Central memory CD8-positive, alpha-beta T cell (primary cell): ENCODE data around the gene RASA4B.
"Not testable (repeated sequence)": the region's sequence is repeated elsewhere in the genome, so short reads cannot be mapped to it uniquely, and the experiment has no call there.

Source experiments
- ATAC-seq: fragments of 150-1000 bp; cut with Tn5 transposase; replicated peaks from 2 replicates; pipeline ENCODE4 v1.10.0; 2022; ENCODE audit warnings: mild to moderate bottlenecking, moderate FRiP score, moderate number of reproducible peaks; ENCODE audit not compliant: poor library complexity, severe bottlenecking; ENCODE audit errors: extremely low read depth
- DNase-seq, 2 donors: peaks; one replicate each; pipeline ENCODE4 v3.0.0; 2021; ENCODE audit warnings: low spot score in 2 of 2
- H3K27ac Mint-ChIP-seq: one replicate; pipeline ENCODE4 v1.8.0; 2022; ENCODE audit warnings: low read depth, mild to moderate bottlenecking, moderate library complexity, mixed read lengths
- H3K27me3 Mint-ChIP-seq: one replicate; pipeline ENCODE4 v1.8.0; 2022; ENCODE audit warnings: mixed read lengths
- H3K36me3 Mint-ChIP-seq: one replicate; pipeline ENCODE4 v1.8.0; 2022; ENCODE audit warnings: mild to moderate bottlenecking, moderate library complexity, mixed read lengths; ENCODE audit not compliant: insufficient read depth
- H3K4me1 Mint-ChIP-seq: one replicate; pipeline ENCODE4 v1.8.0; 2022; ENCODE audit warnings: mixed read lengths
- H3K4me3 Mint-ChIP-seq: one replicate; pipeline ENCODE4 v1.8.0; 2022; ENCODE audit warnings: mild to moderate bottlenecking, moderate library complexity, mixed read lengths
- H3K9me3 Mint-ChIP-seq: one replicate; pipeline ENCODE4 v1.8.0; 2022; ENCODE audit warnings: mixed read lengths

The RASA4B gene

GRCh38 chr7:102467581-102468477, 49.7 kb downstream of the RASA4B start:
- Mint-ChIP-seq H3K4me3 (no peak overlapping the region), H3K9me3 (no peaks in the 10 kb centered on the region), H3K4me1 (peaks cover 19% of the 10 kb centered on the region), H3K36me3 (peaks cover 31% of the 10 kb centered on the region), H3K27me3 (no peaks in the 10 kb centered on the region), H3K27ac (no peak overlapping the region)
- ATAC-seq (no peak), DNase-seq (no peak)

- DNase-seq, result no peak
- Mint-ChIP-seq H3K9me3 (no peaks in the 10 kb centered on the region), H3K27me3 (no peaks in the 10 kb centered on the region), H3K4me1 (peaks cover 31% of the 10 kb centered on the region), H3K36me3 (peaks cover 26% of the 10 kb centered on the region), H3K4me3 (peak overlapping the region; percentile 85), H3K27ac (peak overlapping the region; percentile 38)
- ATAC-seq, result no peak
These were observed 51.5 kb downstream of the RASA4B start for GRCh38 chr7:102466097-102466496.

DNA sequence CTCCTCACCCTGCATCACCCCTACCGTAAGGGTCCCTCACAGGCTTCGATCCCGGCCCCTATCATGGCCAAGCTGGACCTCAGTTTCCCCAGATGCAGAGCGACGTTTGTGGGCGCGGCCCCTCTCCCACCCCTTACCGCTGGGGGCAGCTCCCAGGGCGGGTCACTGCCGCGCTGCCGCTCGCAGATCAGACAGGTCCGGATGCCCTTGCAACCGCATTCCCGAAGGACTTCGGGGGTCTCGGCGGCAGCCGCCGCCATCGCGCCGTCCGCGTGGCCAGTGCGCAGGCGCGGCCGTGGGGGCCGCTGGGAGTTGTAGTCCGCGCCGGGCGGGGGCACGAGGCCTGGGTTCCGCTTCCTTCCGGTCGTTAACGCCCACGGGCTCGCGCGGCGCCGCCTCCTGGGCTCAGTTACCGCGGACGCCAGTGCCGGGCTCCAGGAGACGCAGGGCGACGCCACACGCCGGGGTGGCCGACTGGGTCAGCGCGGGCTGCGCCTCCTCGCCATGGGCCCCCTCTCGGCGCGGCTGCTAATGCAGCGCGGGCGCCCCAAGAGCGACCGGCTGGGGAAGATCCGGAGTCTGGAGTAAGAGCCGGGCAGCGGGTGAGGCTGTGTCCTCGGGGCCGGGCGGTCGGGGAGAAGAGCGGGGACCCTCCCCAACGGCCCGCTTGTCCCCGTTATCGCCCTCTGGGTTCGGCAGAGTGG, 52.8 kb downstream of the RASA4B start, which contains the start of the genes ALKBH4 and LRWD1:
TSS of gene ALKBH4 (minus strand) at position 287 of the 704 bp plus-strand sequence. CDS start at position 260, 27 bp downstream.
TSS of gene LRWD1 (plus strand) at position 408 of the 704 bp plus-strand sequence. CDS start at position 505, 97 bp downstream.
- Mint-ChIP-seq H3K9me3 (no peaks in the 10 kb centered on the region), H3K27ac (peak within 1 kb of the TSS; percentile 85), H3K4me3 (peak within 1 kb of the TSS; percentile 85), H3K4me1 (peaks cover 37% of the 10 kb centered on the region), H3K27me3 (no peaks in the 10 kb centered on the region), H3K36me3 (peaks cover 27% of the 10 kb centered on the region)
- DNase-seq (peak; percentile 87), ATAC-seq (peak; percentile 96)

DNA sequence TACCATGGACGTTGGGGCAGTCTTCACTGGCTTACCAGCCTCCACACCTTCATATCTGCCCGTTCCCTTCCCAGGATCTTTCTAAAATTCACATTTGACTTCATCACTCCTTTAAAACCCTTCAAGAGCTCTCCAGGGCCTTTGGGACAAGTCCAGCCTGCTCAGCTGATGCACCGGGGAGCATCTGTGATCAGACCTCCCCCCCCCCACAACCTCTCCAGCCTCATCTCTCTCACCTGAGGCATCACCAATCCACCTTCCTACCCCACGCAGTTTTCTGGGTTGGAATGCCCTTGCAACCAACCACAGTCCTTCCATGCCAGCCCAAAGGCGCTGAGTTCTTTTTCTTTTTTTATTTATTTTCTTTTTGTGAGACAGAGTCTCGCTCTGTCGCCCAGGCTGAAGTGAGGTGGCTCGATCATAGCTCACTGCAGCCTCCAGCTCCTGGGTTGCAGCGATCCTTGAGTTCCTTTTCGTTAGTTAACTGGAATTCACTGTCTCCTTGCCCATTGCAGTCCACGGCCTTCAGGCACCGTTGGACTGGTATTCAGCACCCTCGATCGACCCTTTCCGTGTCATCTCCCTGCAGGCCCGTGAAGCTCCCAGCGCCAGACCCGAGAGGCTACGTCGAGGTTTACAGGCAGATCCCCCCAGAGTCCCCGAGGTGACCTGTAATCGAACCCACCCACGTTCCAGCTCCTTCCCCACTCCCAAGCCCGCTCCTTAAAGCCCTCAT, 53.6 kb downstream of the RASA4B start:
- Mint-ChIP-seq H3K27me3 (no peaks in the 10 kb centered on the region), H3K4me1 (peaks cover 37% of the 10 kb centered on the region), H3K9me3 (no peaks in the 10 kb centered on the region), H3K36me3 (peaks cover 30% of the 10 kb centered on the region), H3K27ac (peak overlapping the region; percentile 85), H3K4me3 (peak overlapping the region; percentile 85)
- ATAC-seq (no peak), DNase-seq (no peak)

DNA sequence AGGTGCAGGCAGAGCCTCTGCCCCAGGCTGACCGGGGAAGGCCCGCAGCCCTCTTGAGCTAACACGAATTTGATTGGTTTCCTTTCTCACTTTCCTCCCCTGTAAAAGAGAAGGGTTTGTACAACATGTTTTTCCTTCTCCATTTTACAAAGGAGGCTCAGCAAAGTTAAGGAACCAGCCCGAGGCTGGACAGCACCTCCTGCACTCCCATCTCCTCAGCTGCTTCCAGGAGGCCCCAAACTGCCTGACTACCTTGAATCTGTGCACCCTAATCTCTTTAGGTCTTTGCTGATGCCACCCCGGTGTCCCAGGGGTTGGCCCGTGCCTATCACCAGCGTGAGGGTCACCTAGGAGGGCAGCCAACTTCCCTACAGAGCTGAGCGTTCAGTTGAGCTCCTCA, 57.1 kb downstream of the RASA4B start:
- ATAC-seq, result no peak
- Mint-ChIP-seq H3K27me3 (no peaks in the 10 kb centered on the region), H3K36me3 (peaks cover 27% of the 10 kb centered on the region)

GRCh38 chr7:102459221-102459844, 58.2 kb downstream of the RASA4B start:
- DNase-seq (no peak), ATAC-seq (no peak)
- no peak overlapping the region for H3K27ac Mint-ChIP-seq
- H3K36me3 Mint-ChIP-seq, result peaks cover 23% of the 10 kb centered on the region
- no peaks in the 10 kb centered on the region for H3K9me3 Mint-ChIP-seq
- H3K4me3 Mint-ChIP-seq, result no peak overlapping the region
- no peaks in the 10 kb centered on the region for H3K27me3 Mint-ChIP-seq
- H3K4me1 Mint-ChIP-seq, result peaks cover 25% of the 10 kb centered on the region

More for the DNA sequence above, 57.1 kb downstream of the RASA4B start:
- no peak overlapping the region for H3K27ac Mint-ChIP-seq
- no peak overlapping the region for H3K4me3 Mint-ChIP-seq
- peaks cover 30% of the 10 kb centered on the region for H3K4me1 Mint-ChIP-seq
- H3K9me3 Mint-ChIP-seq, result no peaks in the 10 kb centered on the region
- no peak for DNase-seq

GRCh38 chr7:102457352-102457924, 60.1 kb downstream of the RASA4B start:
- H3K27me3 Mint-ChIP-seq, result no peaks in the 10 kb centered on the region
- H3K4me3 Mint-ChIP-seq, result no peak overlapping the region
- DNase-seq, result no peak
- peaks cover 17% of the 10 kb centered on the region for H3K36me3 Mint-ChIP-seq
- H3K9me3 Mint-ChIP-seq, result no peaks in the 10 kb centered on the region
- H3K4me1 Mint-ChIP-seq, result peaks cover 14% of the 10 kb centered on the region
- no peak for ATAC-seq
- no peak overlapping the region for H3K27ac Mint-ChIP-seq

DNA sequence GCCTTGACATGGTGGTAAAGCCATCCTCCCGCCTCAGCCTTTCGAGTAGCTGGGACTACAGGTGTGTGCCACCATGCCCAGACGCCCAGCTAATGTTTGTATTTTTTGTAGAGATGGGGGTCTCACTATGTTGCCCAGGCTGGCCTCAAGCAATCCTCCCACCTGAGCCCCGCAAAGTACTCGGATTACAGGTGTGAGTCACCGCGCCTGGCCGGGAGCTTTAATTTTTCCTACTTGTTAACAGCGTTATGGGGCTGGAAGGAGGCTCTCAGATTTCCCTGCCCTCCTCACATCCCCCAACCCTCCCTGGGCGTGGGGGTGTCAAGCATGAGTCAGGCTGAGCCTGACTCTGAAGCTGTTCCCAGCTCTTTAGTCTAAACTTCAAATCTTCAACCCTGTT, 61.2 kb downstream of the RASA4B start:
- no peaks in the 10 kb centered on the region for H3K27me3 Mint-ChIP-seq
- DNase-seq, result no peak
- peaks cover 6% of the 10 kb centered on the region for H3K4me1 Mint-ChIP-seq
- no peaks in the 10 kb centered on the region for H3K9me3 Mint-ChIP-seq
- no peak for ATAC-seq
- no peak overlapping the region for H3K4me3 Mint-ChIP-seq
- no peak overlapping the region for H3K27ac Mint-ChIP-seq
- peaks cover 15% of the 10 kb centered on the region for H3K36me3 Mint-ChIP-seq

DNA sequence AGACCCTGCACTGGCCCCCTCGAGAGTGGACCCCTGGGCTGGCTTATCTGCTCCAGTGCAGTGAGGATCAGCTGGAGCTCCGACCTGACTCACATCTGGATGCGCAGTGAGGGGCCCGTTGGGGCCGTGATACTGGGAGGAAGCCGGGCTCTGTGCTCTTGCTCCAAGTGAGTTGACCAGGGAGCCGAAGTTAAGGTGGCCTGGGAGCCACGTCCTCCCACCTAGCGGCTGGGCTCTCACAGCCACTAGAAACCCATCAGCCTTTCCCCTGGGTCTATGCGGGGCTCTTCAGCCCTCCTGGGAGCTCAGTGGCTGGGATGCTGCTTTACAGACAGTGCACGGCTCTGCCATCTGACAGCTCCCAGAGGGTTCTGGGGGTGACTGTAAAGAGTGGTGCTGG, 62.0 kb downstream of the RASA4B start:
- ATAC-seq, result no peak
- Mint-ChIP-seq H3K36me3 (peaks cover 14% of the 10 kb centered on the region), H3K27me3 (no peaks in the 10 kb centered on the region), H3K4me3 (no peak overlapping the region), H3K4me1 (peaks cover 2% of the 10 kb centered on the region), H3K9me3 (no peaks in the 10 kb centered on the region), H3K27ac (no peak overlapping the region)
- DNase-seq, result no peak

- DNase-seq, H3K4me3 Mint-ChIP-seq, H3K9me3 Mint-ChIP-seq, H3K4me1 Mint-ChIP-seq, H3K27me3 Mint-ChIP-seq, ATAC-seq: not testable (repeated sequence)
- peak overlapping the region; percentile 59 for H3K27ac Mint-ChIP-seq
- peaks cover 12% of the 10 kb centered on the region for H3K36me3 Mint-ChIP-seq
These were observed 62.6 kb downstream of the RASA4B start for GRCh38 chr7:102454932-102455331.

DNA sequence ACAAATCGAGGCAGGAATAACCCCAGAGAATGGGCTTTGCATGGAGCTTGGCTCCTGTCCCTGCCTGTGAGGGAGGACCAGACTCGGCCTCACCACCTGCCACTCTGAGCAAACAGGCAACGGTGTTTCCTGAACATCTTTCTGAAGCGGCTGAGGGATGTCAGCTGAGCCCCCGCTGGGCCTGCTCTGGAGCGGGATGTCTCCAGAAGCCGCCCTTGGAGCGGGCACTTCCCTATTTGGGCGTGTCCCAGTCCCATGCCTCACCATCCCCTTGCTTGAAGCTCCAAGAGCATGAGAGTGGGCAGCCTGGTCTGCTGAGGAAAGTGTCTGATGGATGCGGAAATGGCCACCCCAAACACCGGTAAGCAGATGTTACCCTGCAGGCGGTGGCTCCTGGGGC, 63.1 kb downstream of the RASA4B start:
- H3K4me3 Mint-ChIP-seq, result no peak overlapping the region
- no peaks in the 10 kb centered on the region for H3K27me3 Mint-ChIP-seq
- DNase-seq (no peak), ATAC-seq (no peak)
- H3K36me3 Mint-ChIP-seq, result peaks cover 9% of the 10 kb centered on the region
- H3K9me3 Mint-ChIP-seq, result no peaks in the 10 kb centered on the region
- H3K27ac Mint-ChIP-seq, result peak overlapping the region; percentile 59
- H3K4me1 Mint-ChIP-seq, result no peaks in the 10 kb centered on the region

GRCh38 chr7:102453319-102453718, 64.3 kb downstream of the RASA4B start:
- no peak overlapping the region for H3K4me3 Mint-ChIP-seq
- DNase-seq (no peak), ATAC-seq (no peak)
- no peaks in the 10 kb centered on the region for H3K27me3 Mint-ChIP-seq
- no peak overlapping the region for H3K27ac Mint-ChIP-seq
- peaks cover 8% of the 10 kb centered on the region for H3K36me3 Mint-ChIP-seq
- H3K9me3 Mint-ChIP-seq, result no peaks in the 10 kb centered on the region
- H3K4me1 Mint-ChIP-seq, result no peaks in the 10 kb centered on the region
